Left lung (tissue), 10 donors: ENCODE measurements around the gene TLE6. TPM values are rescaled to one million over a fixed set of nuclear protein-coding genes. Genes with fewer than 3 reads are reported as not detected.

ENCODE experiments used
- ATAC-seq: fragments of 200-7000 bp; cut with Tn5 transposase; one replicate; pipeline ENCODE4 v1.9.1; 2020; ENCODE audit warnings: moderate library complexity
- DNase-seq, 4 donors: peaks; one replicate each; pipeline ENCODE4 v3.0.0-alpha.2; 2013 to 2020
- H3K27ac ChIP-seq, 2 donors: fragments of 200-600 bp; sonication (generic) in 1 of 2; one replicate each; pipeline versions ENCODE4 v1.5.0 to v1.8.0; 2020 to 2021
- H3K27me3 ChIP-seq, 2 donors: fragments of 200-600 bp; sonication (generic) in 1 of 2; one replicate each; pipeline versions ENCODE4 v1.5.0 to v1.8.0; 2020 to 2021
- H3K36me3 ChIP-seq, 2 donors: fragments of 200-600 bp; sonication (generic) in 1 of 2; one replicate each; pipeline versions ENCODE4 v1.5.0 to v1.8.0; 2020 to 2021
- H3K4me1 ChIP-seq, 2 donors: fragments of 200-600 bp; one replicate each; pipeline ENCODE4 v1.8.0; 2021
- H3K4me3 ChIP-seq, 2 donors: fragments of 200-600 bp; sonication (generic) in 1 of 2; one replicate each; pipeline versions ENCODE4 v1.5.0 to v1.8.0; 2020 to 2021; ENCODE audit warnings: mild to moderate bottlenecking in 1 of 2
- H3K9me3 ChIP-seq, 2 donors: fragments of 200-600 bp; sonication (generic) in 1 of 2; one replicate each; pipeline versions ENCODE4 v1.5.0 to v1.8.0; 2020 to 2021
- CTCF ChIP-seq, 2 donors: fragments of 200-600 bp; sonication (generic) in 1 of 2; IDR thresholded peaks; one replicate each; pipeline versions ENCODE4 v1.5.0 to v1.8.0; 2021; ENCODE audit warnings: antibody characterized with exemption in 2 of 2
- intact Hi-C, 2 donors: fragments of 100-400 bp; cut with DNase I; formaldehyde crosslinking; loops; one replicate each; pipeline versions ENCODE4 v1.11.2 to v1.14.2; 2022
- polyA plus RNA-seq, 6 donors: library from polyadenylated mRNA; unstranded; fragments of 120-200 nt; gene quantifications; one replicate each; pipeline ENCODE4 v1.2.1, GENCODE V29; 2013; ENCODE audit not compliant: insufficient read length in 6 of 6
- total RNA-seq, 2 donors: library from RNA; stranded (reverse); fragmentation: NEBNext Ultra II Directional; extraction: Animal tissue kit (Norgen Biotek cat#: 25700); gene quantifications; one replicate each; pipeline ENCODE4 v1.2.1, GENCODE V29; 2021
- donor health status: DM: no; HTN: yes; CAD: no.
- donor health status: DM: no; HTN: no; CAD: no.

The TLE6 gene
- total and polyA plus RNA-seq, 8 donors: 3.3 to 16.0 (median 10.5) TPM

DNA sequence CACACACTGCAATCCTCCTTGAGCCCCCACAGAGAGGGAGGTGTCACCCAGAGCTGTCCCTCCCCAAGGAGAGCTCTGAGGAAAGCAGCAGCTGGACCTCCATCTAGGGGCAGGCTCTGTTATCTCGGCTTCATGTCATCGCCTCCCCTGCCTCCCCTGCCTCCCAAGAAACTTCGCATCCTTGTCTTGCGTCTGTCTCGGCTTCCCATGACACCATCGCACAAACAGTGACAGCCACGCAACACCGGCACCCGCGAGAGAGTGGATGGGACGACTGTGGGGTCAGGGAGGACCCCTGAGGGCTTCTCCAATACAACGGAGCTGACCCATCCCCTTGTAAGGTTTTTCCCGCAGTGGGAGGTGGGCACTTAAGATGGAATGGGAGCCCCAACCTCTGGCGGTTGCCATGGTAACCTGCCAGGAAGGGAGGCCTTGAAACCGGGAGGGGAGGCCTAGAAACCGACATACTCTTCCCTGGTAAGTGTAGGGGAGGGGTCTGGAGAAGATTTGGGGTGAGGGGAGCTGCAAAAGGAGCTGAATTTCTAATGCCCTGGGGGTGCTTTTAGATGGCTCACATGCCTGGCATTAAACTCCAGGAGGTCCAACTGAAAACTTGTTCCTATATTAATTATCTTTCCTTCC is 35.4 kb downstream of the TLE6 start:
- Histone ChIP-seq H3K27ac (no peak overlapping the region), H3K36me3 (peaks cover 0 to 47% of the 10 kb centered on the region in 2 donors), H3K27me3 (no peaks in the 10 kb centered on the region), H3K4me1 (no peaks in the 10 kb centered on the region), H3K4me3 (no peak overlapping the region), H3K9me3 (no peaks in the 10 kb centered on the region)
- no peak for TF ChIP-seq CTCF (IDR thresholded peaks at IDR 0.05)
- no peak for ATAC-seq
- intact Hi-C loops: no loop called here
- no peak for DNase-seq

- intact Hi-C loops: no loop called here
- no peak for ATAC-seq
- H3K4me1 ChIP-seq: no peaks in the 10 kb centered on the region
- peaks cover 0 to 47% of the 10 kb centered on the region in 2 donors for H3K36me3 ChIP-seq
- no peak overlapping the region for H3K27ac ChIP-seq
- DNase-seq: no peak
- TF ChIP-seq CTCF (IDR thresholded peaks at IDR 0.05): no peak
- no peaks in the 10 kb centered on the region for H3K27me3 ChIP-seq
- no peak overlapping the region for H3K4me3 ChIP-seq
- H3K9me3 ChIP-seq: no peaks in the 10 kb centered on the region
These were observed 35.9 kb downstream of the TLE6 start for GRCh38 chr19:3013263-3013725.

GRCh38 chr19:3014135-3014534 is 36.8 kb downstream of the TLE6 start:
- no peaks in the 10 kb centered on the region for H3K4me1 ChIP-seq
- H3K9me3 ChIP-seq: no peaks in the 10 kb centered on the region
- H3K36me3 ChIP-seq: peaks cover 0 to 47% of the 10 kb centered on the region in 2 donors
- TF ChIP-seq CTCF (IDR thresholded peaks at IDR 0.05): no peak
- H3K27me3 ChIP-seq: no peaks in the 10 kb centered on the region
- no peak overlapping the region for H3K4me3 ChIP-seq
- no peak overlapping the region for H3K27ac ChIP-seq
- no peak for ATAC-seq
- intact Hi-C loops: no loop called here
- no peak for DNase-seq

DNA sequence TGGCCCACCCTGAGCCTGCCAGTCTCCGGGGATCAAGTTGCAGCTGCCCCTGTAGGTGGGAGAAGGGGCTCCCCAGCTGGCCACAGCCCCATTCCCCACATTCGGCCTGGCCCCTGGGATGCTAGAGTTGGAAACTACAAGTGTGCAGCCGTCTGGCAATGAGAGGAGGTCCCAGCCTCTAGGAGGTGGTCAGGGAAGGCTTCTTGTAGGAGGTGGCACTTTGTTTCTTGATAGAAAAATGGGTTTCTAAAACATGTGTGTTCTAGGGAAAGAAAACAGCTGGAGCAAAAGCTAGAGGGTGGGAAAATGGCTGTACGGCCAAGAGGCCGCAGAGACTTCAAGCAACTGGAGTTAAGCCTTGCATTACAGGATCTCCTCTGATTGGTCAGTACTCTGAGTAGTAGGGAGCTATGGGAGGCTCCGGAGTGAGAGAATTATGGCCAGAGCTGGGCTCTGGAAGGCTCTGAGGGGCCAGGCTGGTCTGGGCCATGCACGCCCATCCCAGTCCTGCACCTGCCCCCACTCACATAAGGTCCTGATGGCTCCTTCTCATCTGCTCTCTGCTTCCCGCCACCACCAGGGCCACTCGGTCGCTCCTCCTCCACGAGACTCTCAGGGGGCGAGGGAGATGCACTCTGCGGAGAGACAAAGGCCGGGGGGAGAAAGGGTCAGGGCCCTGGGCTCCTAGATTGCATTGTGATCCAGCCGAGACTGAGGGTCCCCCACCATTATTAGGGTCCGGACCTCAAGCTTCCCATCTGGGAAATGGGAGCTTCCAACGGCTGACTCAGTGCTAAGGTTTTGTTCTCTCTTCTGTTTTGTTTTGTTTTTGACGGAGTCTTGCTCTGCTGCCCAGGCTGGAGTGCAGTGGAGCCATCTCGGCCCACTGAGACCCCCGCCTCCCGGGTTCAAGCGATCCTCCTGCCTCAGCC is 38.0 kb downstream of the TLE6 start:
- Histone ChIP-seq H3K27ac (no peak overlapping the region), H3K4me3 (no peak overlapping the region), H3K9me3 (no peaks in the 10 kb centered on the region), H3K4me1 (no peaks in the 10 kb centered on the region), H3K36me3 (peaks cover 0 to 40% of the 10 kb centered on the region in 2 donors), H3K27me3 (no peaks in the 10 kb centered on the region)
- ATAC-seq: no peak
- no peak for TF ChIP-seq CTCF (IDR thresholded peaks at IDR 0.05)
- DNase-seq: no peak
- intact Hi-C loops: no loop called here

DNA sequence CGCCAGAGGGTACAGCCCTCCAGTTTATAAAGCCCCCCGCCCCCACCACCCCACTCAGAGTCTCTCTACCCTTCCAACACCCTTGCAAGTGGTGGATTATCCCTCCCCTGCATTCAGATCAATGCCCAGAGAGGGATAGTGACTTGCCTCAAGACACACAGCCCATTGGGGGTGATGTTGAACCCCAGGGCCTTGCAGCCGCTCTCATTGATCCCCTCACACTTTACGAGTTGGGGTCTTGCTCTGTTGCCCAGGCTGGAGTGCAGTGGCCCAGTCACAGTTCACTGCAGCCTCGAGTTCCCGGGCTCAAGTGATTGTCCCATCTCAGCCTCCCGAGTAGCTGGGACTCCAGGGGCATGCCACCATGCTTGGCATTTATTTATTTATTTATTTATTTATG is 40.6 kb downstream of the TLE6 start:
- Histone ChIP-seq H3K9me3 (no peaks in the 10 kb centered on the region), H3K4me3 (no peak overlapping the region), H3K27ac (no peak overlapping the region), H3K4me1 (no peaks in the 10 kb centered on the region), H3K27me3 (no peaks in the 10 kb centered on the region), H3K36me3 (peaks cover 0 to 27% of the 10 kb centered on the region in 2 donors)
- ATAC-seq: no peak
- no peak for TF ChIP-seq CTCF (IDR thresholded peaks at IDR 0.05)
- intact Hi-C loops: no loop called here
- no peak for DNase-seq
